Tibial artery (tissue), 4 donors: ENCODE measurements around the gene ZIC5.

ENCODE experiments used
- DNase-seq, 2 donors: peaks; one replicate each; pipeline ENCODE4 v3.0.0-alpha.2; 2019
- H3K27ac ChIP-seq, 2 donors: fragments of 200-600 bp; sonication (generic) in 1 of 2; 1 replicate in 1 of 2; 2 replicates in 1 of 2; pipeline ENCODE4 v1.5.1; 2018 to 2019; ENCODE audit warnings: mild to moderate bottlenecking in 1 of 2
- H3K27me3 ChIP-seq, 2 donors: fragments of 200-600 bp; sonication (generic) in 1 of 2; one replicate each; pipeline versions ENCODE4 v1.5.1 to v1.6.0; 2016 to 2019
- H3K36me3 ChIP-seq, 3 donors: fragments of 200-600 bp; sonication (generic) in 2 of 3; one replicate each; pipeline ENCODE4 v1.5.1; 2016 to 2019; ENCODE audit warnings: mild to moderate bottlenecking in 2 of 3
- H3K4me1 ChIP-seq, 4 donors: fragments of 200-600 bp; sonication (generic) in 2 of 4; 1 replicate in 3 of 4; 2 replicates in 1 of 4; pipeline ENCODE4 v1.5.1; 2016 to 2019
- H3K4me3 ChIP-seq, 2 donors: fragments of 200-600 bp; sonication (generic) in 1 of 2; 1 replicate in 1 of 2; 2 replicates in 1 of 2; pipeline ENCODE4 v1.5.1; 2018 to 2019; ENCODE audit warnings: mild to moderate bottlenecking in 2 of 2
- H3K9me3 ChIP-seq, 3 donors: fragments of 200-600 bp; sonication (generic) in 1 of 3; one replicate each; pipeline ENCODE4 v1.5.1; 2016 to 2019
- intact Hi-C: fragments of 100-400 bp; cut with DNase I; formaldehyde crosslinking; loops from one replicate; pipeline ENCODE4 v1.15.0; 2023; ENCODE audit warnings: low total_unique reads
- TF ChIP-seq, protein P1 (sequence below), 2 experiments: fragments of 200-600 bp in 1 of 2; fragments of 450-650 bp in 1 of 2; IDR thresholded peaks; one replicate each; pipeline ENCODE4 v1.5.1; 2017 to 2019; ENCODE audit warnings: antibody characterized with exemption in 2 of 2, mild to moderate bottlenecking in 1 of 2, moderate library complexity in 1 of 2

Gene ZIC5

DNA sequence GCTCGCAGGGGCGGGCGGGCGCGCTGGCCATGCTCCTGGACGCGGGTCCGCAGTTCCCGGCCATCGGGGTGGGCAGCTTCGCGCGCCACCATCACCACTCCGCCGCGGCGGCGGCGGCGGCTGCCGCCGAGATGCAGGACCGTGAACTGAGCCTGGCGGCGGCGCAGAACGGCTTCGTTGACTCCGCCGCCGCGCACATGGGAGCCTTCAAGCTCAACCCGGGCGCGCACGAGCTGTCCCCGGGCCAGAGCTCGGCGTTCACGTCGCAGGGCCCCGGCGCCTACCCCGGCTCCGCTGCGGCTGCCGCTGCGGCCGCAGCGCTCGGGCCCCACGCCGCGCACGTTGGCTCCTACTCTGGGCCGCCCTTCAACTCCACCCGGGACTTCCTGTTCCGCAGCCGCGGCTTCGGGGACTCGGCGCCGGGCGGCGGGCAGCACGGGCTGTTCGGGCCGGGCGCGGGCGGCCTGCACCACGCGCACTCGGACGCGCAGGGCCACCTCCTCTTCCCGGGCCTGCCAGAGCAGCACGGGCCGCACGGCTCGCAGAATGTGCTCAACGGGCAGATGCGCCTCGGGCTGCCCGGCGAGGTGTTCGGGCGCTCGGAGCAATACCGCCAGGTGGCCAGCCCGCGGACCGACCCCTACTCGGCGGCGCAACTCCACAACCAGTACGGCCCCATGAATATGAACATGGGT lies 10.6 kb upstream of the ZIC5 start:
- H3K4me1 ChIP-seq = peaks cover 0 to 49% (median 39%) of the 10 kb centered on the region in 4 donors
- peaks cover 24 to 99% of the 10 kb centered on the region in 2 donors for H3K27me3 ChIP-seq
- no peak for DNase-seq
- H3K36me3 ChIP-seq = no peaks in the 10 kb centered on the region
- H3K9me3 ChIP-seq = peaks cover 0 to 7% (median 0%) of the 10 kb centered on the region in 3 donors
- TF ChIP-seq, protein P1, sequence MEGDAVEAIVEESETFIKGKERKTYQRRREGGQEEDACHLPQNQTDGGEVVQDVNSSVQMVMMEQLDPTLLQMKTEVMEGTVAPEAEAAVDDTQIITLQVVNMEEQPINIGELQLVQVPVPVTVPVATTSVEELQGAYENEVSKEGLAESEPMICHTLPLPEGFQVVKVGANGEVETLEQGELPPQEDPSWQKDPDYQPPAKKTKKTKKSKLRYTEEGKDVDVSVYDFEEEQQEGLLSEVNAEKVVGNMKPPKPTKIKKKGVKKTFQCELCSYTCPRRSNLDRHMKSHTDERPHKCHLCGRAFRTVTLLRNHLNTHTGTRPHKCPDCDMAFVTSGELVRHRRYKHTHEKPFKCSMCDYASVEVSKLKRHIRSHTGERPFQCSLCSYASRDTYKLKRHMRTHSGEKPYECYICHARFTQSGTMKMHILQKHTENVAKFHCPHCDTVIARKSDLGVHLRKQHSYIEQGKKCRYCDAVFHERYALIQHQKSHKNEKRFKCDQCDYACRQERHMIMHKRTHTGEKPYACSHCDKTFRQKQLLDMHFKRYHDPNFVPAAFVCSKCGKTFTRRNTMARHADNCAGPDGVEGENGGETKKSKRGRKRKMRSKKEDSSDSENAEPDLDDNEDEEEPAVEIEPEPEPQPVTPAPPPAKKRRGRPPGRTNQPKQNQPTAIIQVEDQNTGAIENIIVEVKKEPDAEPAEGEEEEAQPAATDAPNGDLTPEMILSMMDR (IDR thresholded peaks at IDR 0.05) = no peak
- intact Hi-C loops = no loop called here
- peak overlapping the region; percentile 50 to 67 for H3K4me3 ChIP-seq
- no peak overlapping the region for H3K27ac ChIP-seq

DNA sequence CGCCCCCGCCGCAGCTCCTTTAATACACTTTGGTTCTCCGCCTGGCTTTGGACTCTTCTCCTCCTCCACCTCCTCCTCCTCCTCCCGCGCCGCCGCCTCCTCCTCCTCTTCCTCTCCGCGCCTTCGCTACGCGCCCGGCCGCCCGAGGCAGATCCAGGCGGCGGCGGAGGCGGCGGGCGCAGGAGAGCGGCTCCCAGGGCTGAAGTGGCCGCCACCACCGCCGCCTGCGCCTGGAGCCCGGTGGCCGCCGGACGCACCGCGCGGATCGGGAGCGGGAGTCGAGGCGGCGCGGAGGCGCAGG lies 10.1 kb upstream of the ZIC5 start, which contains the start of gene ZIC2:
ZIC2 (plus strand) TSS at position 50 of the 301 bp plus-strand sequence. CDS start 281 bp downstream, outside the sequence.
- TF ChIP-seq, protein P1 (IDR thresholded peaks at IDR 0.05) = no peak
- DNase-seq = no peak
- Histone ChIP-seq H3K36me3 (no peaks in the 10 kb centered on the region), H3K4me3 (peak within 1 kb of the TSS; percentile 50 to 67), H3K4me1 (peaks cover 0 to 49% (median 39%) of the 10 kb centered on the region in 4 donors), H3K9me3 (peaks cover 0 to 7% (median 0%) of the 10 kb centered on the region in 3 donors), H3K27ac (no peak within 1 kb of the TSS), H3K27me3 (peaks cover 24 to 99% of the 10 kb centered on the region in 2 donors)
- intact Hi-C loops = no loop called here

DNA sequence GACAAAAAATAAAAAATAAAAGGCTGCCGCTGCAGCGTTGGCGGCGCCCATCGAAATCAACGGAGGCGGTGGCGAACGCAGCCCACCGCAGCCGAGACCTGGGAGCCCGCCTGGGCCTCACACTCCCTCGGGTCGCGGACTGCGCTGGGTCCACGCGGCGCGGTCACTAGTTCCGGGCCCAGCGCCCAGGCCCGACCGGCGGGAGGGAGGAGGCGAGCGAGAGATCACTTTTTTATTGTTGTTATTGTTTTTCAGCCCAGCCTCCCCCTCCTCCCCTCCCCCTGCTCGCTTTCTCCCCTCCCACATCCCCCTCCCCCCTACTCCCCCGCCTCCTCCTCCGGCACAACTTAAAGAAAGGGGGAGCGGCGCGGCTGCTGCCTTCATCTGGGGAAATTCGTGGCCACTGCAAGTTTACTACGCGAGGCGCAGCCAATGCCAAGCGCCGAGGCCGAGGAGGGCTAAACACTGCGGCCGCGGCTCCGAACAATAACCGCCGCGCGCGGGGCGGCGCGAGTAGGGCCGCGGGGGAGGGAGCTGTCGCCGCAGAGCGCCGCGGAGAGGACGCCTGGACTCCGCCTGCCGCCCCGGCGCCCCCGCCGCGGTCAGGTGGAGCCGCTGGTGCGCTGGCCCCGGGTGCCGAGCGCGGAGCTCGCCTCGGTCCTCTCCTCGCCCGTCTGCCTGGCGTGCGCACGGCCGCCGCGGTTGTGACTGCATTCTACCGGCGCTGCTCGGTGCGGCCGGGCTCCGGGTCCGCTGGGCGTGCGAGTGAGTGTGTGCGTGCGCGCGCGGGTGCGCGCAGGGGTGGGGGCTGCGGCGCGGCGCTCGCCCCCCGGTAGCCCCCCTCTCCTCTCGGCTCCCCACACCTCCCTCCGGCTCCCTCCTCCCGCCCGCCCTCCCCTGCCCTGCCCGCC lies 9.5 kb upstream of the ZIC5 start:
- no peak for DNase-seq
- peaks cover 0 to 7% (median 0%) of the 10 kb centered on the region in 3 donors for H3K9me3 ChIP-seq
- TF ChIP-seq, protein P1 (IDR thresholded peaks at IDR 0.05) = no peak
- peak overlapping the region; percentile 50 to 67 for H3K4me3 ChIP-seq
- H3K27ac ChIP-seq = no peak overlapping the region
- H3K36me3 ChIP-seq = no peaks in the 10 kb centered on the region
- intact Hi-C loops = no loop called here
- H3K4me1 ChIP-seq = peaks cover 0 to 49% (median 39%) of the 10 kb centered on the region in 4 donors
- peaks cover 24 to 99% of the 10 kb centered on the region in 2 donors for H3K27me3 ChIP-seq

DNA sequence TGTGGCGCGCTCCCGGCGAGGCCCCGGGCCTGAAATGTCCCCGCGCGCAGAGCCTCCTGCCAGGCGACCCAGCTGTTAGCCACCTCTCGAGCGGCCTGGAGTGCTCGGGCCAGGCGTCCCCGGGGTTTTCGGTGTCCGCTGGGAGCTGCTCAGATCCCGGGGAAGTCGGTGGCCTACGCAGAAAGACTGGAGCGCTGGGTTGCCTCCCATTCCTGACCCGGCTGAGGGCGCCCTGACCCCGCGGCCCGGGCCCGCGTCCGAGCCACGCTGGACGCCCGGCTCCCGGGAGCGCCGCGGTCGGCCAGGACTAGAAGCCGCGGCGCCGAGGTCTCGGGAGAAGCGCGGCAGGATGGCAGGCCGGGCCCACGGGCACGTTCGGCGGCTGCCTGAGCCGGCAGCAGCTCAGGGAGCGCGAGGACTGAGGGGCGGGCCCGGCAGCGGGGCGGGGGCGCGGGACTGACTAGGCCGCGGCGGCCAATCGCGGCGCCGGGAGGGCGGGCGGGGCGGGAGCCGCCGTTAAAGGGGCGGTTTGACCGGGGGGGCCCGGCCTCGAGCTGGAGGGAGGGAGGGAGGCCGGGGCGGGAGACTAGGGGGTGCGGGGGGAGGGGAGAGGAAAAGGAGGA lies 8.7 kb upstream of the ZIC5 start:
- no peak overlapping the region for H3K27ac ChIP-seq
- intact Hi-C loops = no loop called here
- H3K27me3 ChIP-seq = peaks cover 24 to 100% of the 10 kb centered on the region in 2 donors
- H3K4me1 ChIP-seq = peaks cover 0 to 49% (median 39%) of the 10 kb centered on the region in 4 donors
- H3K4me3 ChIP-seq = peak overlapping the region; percentile 50 to 67
- H3K36me3 ChIP-seq = no peaks in the 10 kb centered on the region
- TF ChIP-seq, protein P1 (IDR thresholded peaks at IDR 0.05) = peak in 1 of 2 experiments; percentile 7
- peak; percentile 41 to 82 for DNase-seq
- H3K9me3 ChIP-seq = peaks cover 0 to 7% (median 0%) of the 10 kb centered on the region in 3 donors

DNA sequence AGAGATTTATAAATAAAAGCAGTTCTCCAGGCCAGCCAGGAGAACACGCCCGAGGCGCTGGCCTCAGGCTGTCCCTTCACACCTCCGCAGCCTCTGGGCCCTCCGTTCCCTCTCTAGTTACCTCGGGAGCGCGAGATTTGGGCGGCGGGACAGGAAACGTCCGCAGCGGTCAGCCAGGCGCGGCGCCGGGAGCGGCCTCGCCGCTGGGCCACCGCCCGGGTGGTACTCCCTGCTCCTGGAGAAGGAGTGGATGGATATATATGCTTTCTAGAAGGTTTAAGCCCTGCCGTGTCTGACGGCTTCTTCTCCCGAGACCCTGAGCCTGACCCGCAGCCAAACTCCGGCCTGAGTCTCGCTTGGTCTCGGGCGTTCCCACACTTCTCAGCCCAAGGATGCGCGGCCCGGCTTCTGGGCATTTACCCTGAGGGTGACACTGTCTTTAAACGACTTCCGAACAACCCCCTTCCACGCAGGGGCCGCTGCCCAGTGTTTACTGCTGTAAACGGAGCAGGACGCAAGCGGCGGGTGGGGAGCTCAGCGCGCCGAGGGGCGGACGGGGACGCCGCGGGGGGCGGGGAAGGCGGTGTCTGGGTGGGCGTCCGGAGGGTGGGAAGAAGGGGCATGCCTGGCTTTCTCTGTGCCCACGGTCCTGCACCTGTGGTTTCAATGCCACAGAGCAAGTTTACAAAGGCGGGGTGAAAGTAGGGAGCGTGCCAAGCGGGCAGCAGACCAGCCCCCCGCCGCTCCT lies 8.1 kb upstream of the ZIC5 start:
- Histone ChIP-seq H3K9me3 (peaks cover 0 to 7% (median 0%) of the 10 kb centered on the region in 3 donors), H3K4me3 (peak overlapping the region; percentile 50 to 67), H3K27me3 (peaks cover 18 to 100% of the 10 kb centered on the region in 2 donors), H3K27ac (no peak overlapping the region), H3K4me1 (peaks cover 0 to 43% (median 37%) of the 10 kb centered on the region in 4 donors), H3K36me3 (no peaks in the 10 kb centered on the region)
- TF ChIP-seq, protein P1 (IDR thresholded peaks at IDR 0.05) = no peak
- intact Hi-C loops = no loop called here
- DNase-seq = no peak
